Measurements from ENCODE around the gene ZNF205. TPM values are rescaled to one million over a fixed set of nuclear protein-coding genes. Genes with fewer than 3 reads are reported as not detected.

The ZNF205 gene
- total and polyA plus RNA-seq, 10 of the 15 experiments (the other 5 are each of a cell fraction or from before 2014, with no cell fraction given), result 0.26 to 1.5 (median 0.78) TPM; not detected in 2

DNA sequence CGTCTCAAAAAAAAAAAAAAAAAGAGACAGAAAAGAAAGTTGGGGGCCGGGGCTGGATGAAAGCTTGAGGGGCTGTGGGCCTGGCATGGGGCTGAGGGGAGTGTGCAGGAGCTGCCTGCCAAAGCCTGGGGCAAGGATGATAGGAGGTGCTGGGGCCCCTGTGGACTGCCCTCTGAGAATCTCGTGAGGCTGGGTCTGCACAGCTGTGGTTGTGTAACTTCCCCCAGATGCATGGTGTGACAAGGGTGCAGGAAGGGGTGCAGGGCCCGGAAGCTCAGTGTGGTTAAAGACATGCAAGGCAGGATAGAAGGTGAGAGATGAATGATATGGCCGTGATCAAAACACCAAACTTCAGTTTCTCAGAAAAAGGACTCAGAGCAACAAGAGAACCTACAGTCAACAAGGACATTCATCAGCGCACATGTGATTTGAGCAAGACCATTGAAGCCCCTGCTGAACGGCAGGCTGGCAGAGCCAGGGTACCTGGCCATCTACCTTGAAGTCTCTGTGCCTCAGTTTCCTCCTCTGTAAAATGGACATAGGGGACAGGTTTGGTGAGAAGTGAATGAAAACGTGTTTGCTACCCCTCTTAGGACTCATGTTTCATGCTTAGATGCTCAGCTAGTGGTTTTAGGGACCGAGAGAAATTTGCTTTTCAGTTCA, 37.4 kb upstream of the ZNF205 start (continued):
- TF ChIP-seq, protein P1, sequence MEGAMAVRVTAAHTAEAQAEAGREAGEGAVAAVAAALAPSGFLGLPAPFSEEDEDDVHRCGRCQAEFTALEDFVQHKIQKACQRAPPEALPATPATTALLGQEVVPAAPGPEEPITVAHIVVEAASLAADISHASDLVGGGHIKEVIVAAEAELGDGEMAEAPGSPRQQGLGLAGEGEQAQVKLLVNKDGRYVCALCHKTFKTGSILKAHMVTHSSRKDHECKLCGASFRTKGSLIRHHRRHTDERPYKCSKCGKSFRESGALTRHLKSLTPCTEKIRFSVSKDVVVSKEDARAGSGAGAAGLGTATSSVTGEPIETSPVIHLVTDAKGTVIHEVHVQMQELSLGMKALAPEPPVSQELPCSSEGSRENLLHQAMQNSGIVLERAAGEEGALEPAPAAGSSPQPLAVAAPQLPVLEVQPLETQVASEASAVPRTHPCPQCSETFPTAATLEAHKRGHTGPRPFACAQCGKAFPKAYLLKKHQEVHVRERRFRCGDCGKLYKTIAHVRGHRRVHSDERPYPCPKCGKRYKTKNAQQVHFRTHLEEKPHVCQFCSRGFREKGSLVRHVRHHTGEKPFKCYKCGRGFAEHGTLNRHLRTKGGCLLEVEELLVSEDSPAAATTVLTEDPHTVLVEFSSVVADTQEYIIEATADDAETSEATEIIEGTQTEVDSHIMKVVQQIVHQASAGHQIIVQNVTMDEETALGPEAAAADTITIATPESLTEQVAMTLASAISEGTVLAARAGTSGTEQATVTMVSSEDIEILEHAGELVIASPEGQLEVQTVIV (IDR thresholded peaks at IDR 0.05; ENCODE audit: borderline replicate concordance, partially characterized antibody), result no peak
- TF ChIP-seq BCL11A (IDR thresholded peaks at IDR 0.05; ENCODE audit: low read depth, low read length) (peak; percentile 63; the same call in 1 of the 2 replicates), PAX5 (IDR thresholded peaks at IDR 0.05; ENCODE audit: borderline replicate concordance, low read depth, low read length) (peak; percentile 76; the same call in 1 of the 2 replicates), MEF2B (IDR thresholded peaks at IDR 0.05; ENCODE audit: partially characterized antibody, poor library complexity, severe bottlenecking) (peak; percentile 21), BMI1 (IDR thresholded peaks at IDR 0.05; ENCODE audit: borderline replicate concordance) (no peak), RELA (IDR thresholded peaks at IDR 0.05; ENCODE audit: borderline replicate concordance, partially characterized antibody) (no peak), IKZF2 (IDR thresholded peaks at IDR 0.05) (peak in 1 of 2 experiments; percentile 22; a peak in 2 of 4 replicates)

DNA sequence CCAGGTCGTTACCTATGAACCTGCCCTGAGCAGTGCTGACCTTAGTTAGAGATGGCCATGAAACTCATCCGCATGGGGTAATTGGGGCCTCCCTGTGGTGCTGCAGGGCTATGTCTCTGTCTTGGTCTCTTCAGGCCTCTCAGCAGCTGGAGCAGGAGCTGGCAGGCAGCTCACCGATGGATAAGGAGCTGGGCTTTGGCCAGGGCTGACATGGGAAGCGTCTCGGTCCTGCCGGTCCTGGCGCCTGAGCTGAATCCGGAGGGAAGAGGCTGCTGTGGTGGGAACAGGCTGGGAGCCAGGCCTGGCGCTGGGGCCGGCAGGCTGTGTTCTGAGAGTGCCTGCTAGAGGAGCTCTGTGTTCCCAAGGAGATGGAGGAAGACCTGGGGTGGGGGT, 36.9 kb upstream of the ZNF205 start:
- intact Hi-C loops (cut with micrococcal nuclease; ENCODE audit: unreplicated experiment) (no loop called here), in situ Hi-C loops (cut with MboI) (no loop called here)
- ChIA-PET SMC1A (ENCODE audit: uncharacterized antibody, unreplicated experiment) (interaction anchor here (1.0 to 6.1 kb wide), 6 partner anchors 10 to 56 kb away, joined by 3 to 52 read pairs (median 7); partner anchors contain the start of gene IL32), POLR2A (interaction anchor here (1.0 to 4.4 kb wide), 3 partner anchors 10 to 59 kb away, joined by 4 to 38 read pairs (median 10); partner anchors contain the start of genes IL32 and ZNF213), CTCF (interaction anchor here (0.9 to 6.0 kb wide), 9 partner anchors 11 to 53 kb away, joined by 3 to 42 read pairs (median 9); partner anchors contain the start of gene IL32), RAD21 (ENCODE audit: unreplicated experiment) (interaction anchor here (1.1 to 3.5 kb wide), 5 partner anchors 9 to 61 kb away, joined by 3 to 14 read pairs (median 4); partner anchors contain the start of gene IL32)
- no TSS peak for BruUV-seq (replicated peaks)
- FAIRE-seq (no peak), DNase-seq (ENCODE audit: low read depth, low spot score) (no peak), ATAC-seq (peak; percentile 42)
- Histone ChIP-seq H3K9ac (ENCODE audit: control insufficient read depth, insufficient read depth, low read length) (peak overlapping the region; percentile 49), H3K4me1 (ENCODE audit: control insufficient read depth, insufficient read depth, low read length) (peaks cover 45% of the 10 kb centered on the region), H3K27ac (ENCODE audit: control insufficient read depth, insufficient read depth) (peak overlapping the region; percentile 77), H2AFZ (ENCODE audit: control insufficient read depth, low read depth, low read length) (no peak overlapping the region), H3K36me3 (ENCODE audit: control insufficient read depth in 2 of 2, insufficient read depth in 2 of 2, low read length in 1 of 2) (no peaks in the 10 kb centered on the region), H3K4me3 (peak overlapping the region; percentile 55), H3K9me3 (replicated peaks; ENCODE audit: control insufficient read depth, insufficient read depth, low read length) (peaks cover 8% of the 10 kb centered on the region), H4K20me1 (ENCODE audit: control insufficient read depth, insufficient read depth) (no peaks in the 10 kb centered on the region), H3K27me3 (replicated peaks in 1 of 2; ENCODE audit: control insufficient read depth in 2 of 2, insufficient read depth in 2 of 2, low read length in 1 of 2) (no peaks in the 10 kb centered on the region), H3K4me2 (ENCODE audit: control insufficient read depth, insufficient read depth) (peak overlapping the region; percentile 72), H3K79me2 (ENCODE audit: control insufficient read depth, insufficient read depth, low read length) (no peaks in the 10 kb centered on the region)
- WGBS (ENCODE audit: insufficient coverage, insufficient replicate concordance, low lambda C conversion rate, missing lambda C conversion rate), result 79% methylated on average over 8 of the region's 10 CpGs
- TF ChIP-seq RAD21 (IDR thresholded peaks at IDR 0.05; ENCODE audit: insufficient read depth, low read depth, low read length), result no peak
- no peak for TF ChIP-seq MYC (IDR thresholded peaks at IDR 0.05; ENCODE audit: insufficient read depth, insufficient read length, insufficient replicate concordance, low read length, severe bottlenecking)
- TF ChIP-seq NR2C1 (IDR thresholded peaks at IDR 0.05), result no peak
- TF ChIP-seq, protein P2, sequence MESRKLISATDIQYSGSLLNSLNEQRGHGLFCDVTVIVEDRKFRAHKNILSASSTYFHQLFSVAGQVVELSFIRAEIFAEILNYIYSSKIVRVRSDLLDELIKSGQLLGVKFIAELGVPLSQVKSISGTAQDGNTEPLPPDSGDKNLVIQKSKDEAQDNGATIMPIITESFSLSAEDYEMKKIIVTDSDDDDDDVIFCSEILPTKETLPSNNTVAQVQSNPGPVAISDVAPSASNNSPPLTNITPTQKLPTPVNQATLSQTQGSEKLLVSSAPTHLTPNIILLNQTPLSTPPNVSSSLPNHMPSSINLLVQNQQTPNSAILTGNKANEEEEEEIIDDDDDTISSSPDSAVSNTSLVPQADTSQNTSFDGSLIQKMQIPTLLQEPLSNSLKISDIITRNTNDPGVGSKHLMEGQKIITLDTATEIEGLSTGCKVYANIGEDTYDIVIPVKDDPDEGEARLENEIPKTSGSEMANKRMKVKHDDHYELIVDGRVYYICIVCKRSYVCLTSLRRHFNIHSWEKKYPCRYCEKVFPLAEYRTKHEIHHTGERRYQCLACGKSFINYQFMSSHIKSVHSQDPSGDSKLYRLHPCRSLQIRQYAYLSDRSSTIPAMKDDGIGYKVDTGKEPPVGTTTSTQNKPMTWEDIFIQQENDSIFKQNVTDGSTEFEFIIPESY (IDR thresholded peaks at IDR 0.05), result no peak
- no peak for TF ChIP-seq HDAC6 (IDR thresholded peaks at IDR 0.05; ENCODE audit: unreplicated experiment)
- TF ChIP-seq GABPA (IDR thresholded peaks at IDR 0.05; ENCODE audit: low read depth), result no peak
- no peak for TF ChIP-seq SMC3 (IDR thresholded peaks at IDR 0.05; ENCODE audit: borderline replicate concordance, low read length)
- TF ChIP-seq, protein P3, sequence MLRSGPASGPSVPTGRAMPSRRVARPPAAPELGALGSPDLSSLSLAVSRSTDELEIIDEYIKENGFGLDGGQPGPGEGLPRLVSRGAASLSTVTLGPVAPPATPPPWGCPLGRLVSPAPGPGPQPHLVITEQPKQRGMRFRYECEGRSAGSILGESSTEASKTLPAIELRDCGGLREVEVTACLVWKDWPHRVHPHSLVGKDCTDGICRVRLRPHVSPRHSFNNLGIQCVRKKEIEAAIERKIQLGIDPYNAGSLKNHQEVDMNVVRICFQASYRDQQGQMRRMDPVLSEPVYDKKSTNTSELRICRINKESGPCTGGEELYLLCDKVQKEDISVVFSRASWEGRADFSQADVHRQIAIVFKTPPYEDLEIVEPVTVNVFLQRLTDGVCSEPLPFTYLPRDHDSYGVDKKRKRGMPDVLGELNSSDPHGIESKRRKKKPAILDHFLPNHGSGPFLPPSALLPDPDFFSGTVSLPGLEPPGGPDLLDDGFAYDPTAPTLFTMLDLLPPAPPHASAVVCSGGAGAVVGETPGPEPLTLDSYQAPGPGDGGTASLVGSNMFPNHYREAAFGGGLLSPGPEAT (IDR thresholded peaks at IDR 0.05; ENCODE audit: low read depth), result no peak
- no peak for TF ChIP-seq TCF3 (IDR thresholded peaks at IDR 0.05; ENCODE audit: borderline replicate concordance, insufficient read depth, low read depth, low read length)

Data from GM12878 (cell line).